CD14-positive monocyte (primary cell): ENCODE data around the gene BLNK. TPM values are rescaled to one million over a fixed set of nuclear protein-coding genes. Genes with fewer than 3 reads are reported as not detected.

ENCODE experiments used
- DNase-seq, 3 donors: peaks; one replicate each; pipeline ENCODE4 v3.0.0-alpha.2; 2011 to 2022
- H2AFZ ChIP-seq: 2 replicates; pipeline ENCODE4 v1.6.0; 2012; ENCODE audit warnings: mild to moderate bottlenecking, low read depth, low read length, inconsistent platforms; ENCODE audit not compliant: insufficient read depth, poor library complexity, severe bottlenecking
- H3K27ac ChIP-seq, 2 donors: 1 replicate in 1 of 2; 2 replicates in 1 of 2; pipeline ENCODE4 v1.5.1; 2012 to 2013; ENCODE audit warnings: low read length in 2 of 2, control low read depth in 1 of 2, inconsistent platforms in 1 of 2, low read depth in 1 of 2, mild to moderate bottlenecking in 1 of 2
- H3K27me3 ChIP-seq, 2 donors: one replicate each; pipeline versions ENCODE4 v1.6.0 to v1.6.1; 2011 to 2013; ENCODE audit warnings: low read length in 2 of 2; ENCODE audit not compliant: control insufficient read depth in 2 of 2, insufficient read depth in 2 of 2
- H3K36me3 ChIP-seq, 2 donors: replicated peaks in 1 of 2; 1 replicate in 1 of 2; 2 replicates in 1 of 2; pipeline versions ENCODE4 v1.5.1 to v1.6.1; 2012 to 2013; ENCODE audit warnings: low read length in 2 of 2, control low read depth in 1 of 2, inconsistent platforms in 1 of 2, mild to moderate bottlenecking in 1 of 2; ENCODE audit not compliant: insufficient read depth in 2 of 2, control insufficient read depth in 1 of 2
- H3K4me1 ChIP-seq, 2 donors: 1 replicate in 1 of 2; 2 replicates in 1 of 2; pipeline versions ENCODE4 v1.5.1 to v1.6.1; 2012 to 2013; ENCODE audit warnings: low read length in 2 of 2, control low read depth in 1 of 2, inconsistent platforms in 1 of 2, mild to moderate bottlenecking in 1 of 2, moderate library complexity in 1 of 2; ENCODE audit not compliant: insufficient read depth in 2 of 2, control insufficient read depth in 1 of 2
- H3K4me2 ChIP-seq: replicated peaks from 2 replicates; pipeline ENCODE3; 2012; ENCODE audit warnings: low read length, moderate library complexity, mild to moderate bottlenecking; ENCODE audit not compliant: poor library complexity, severe bottlenecking; ENCODE audit errors: extremely low read depth
- H3K4me3 ChIP-seq, 3 experiments: fragments of 200-600 bp in 1 of 3; sonication (generic) in 1 of 3; replicated peaks in 1 of 3; 1 replicate in 2 of 3; 2 replicates in 1 of 3; pipeline ENCODE4 v1.5.1; 2011 to 2013; ENCODE audit warnings: low read length in 3 of 3, mild to moderate bottlenecking in 3 of 3, control low read depth in 2 of 3, low read depth in 2 of 3, inconsistent platforms in 1 of 3, moderate library complexity in 1 of 3
- H3K79me2 ChIP-seq: 2 replicates; pipeline ENCODE4 v1.6.0; 2012; ENCODE audit warnings: mild to moderate bottlenecking, control low read depth, inconsistent platforms, low read length, moderate library complexity; ENCODE audit not compliant: insufficient read depth
- H3K9ac ChIP-seq: 2 replicates; pipeline ENCODE4 v1.6.0; 2017; ENCODE audit warnings: low read length, mild to moderate bottlenecking; ENCODE audit not compliant: insufficient read depth, poor library complexity, severe bottlenecking
- H3K9me3 ChIP-seq, 2 donors: replicated peaks in 1 of 2; 1 replicate in 1 of 2; 2 replicates in 1 of 2; pipeline versions ENCODE4 v1.5.1 to v1.6.1; 2012 to 2013; ENCODE audit warnings: low read length in 2 of 2, control low read depth in 1 of 2; ENCODE audit not compliant: control insufficient read depth in 1 of 2, insufficient read depth in 1 of 2
- H4K20me1 ChIP-seq: 2 replicates; pipeline ENCODE4 v1.6.0; 2012; ENCODE audit warnings: mild to moderate bottlenecking, low read length, control low read depth, moderate library complexity; ENCODE audit not compliant: insufficient read depth
- H3K27ac Mint-ChIP-seq, 7 donors: one replicate each; pipeline ENCODE4 v1.8.0; 2020; ENCODE audit warnings: mild to moderate bottlenecking in 7 of 7, mixed read lengths in 7 of 7, moderate library complexity in 6 of 7, inconsistent platforms in 2 of 7
- H3K27me3 Mint-ChIP-seq, 3 donors: one replicate each; pipeline ENCODE4 v1.8.0; 2021 to 2022; ENCODE audit warnings: low read depth in 3 of 3, mild to moderate bottlenecking in 3 of 3, mixed read lengths in 3 of 3, moderate library complexity in 3 of 3, inconsistent platforms in 1 of 3
- H3K36me3 Mint-ChIP-seq, 2 donors: one replicate each; pipeline ENCODE4 v1.8.0; 2020; ENCODE audit warnings: mixed read lengths in 2 of 2, inconsistent platforms in 1 of 2, mild to moderate bottlenecking in 1 of 2
- H3K4me1 Mint-ChIP-seq: one replicate; pipeline ENCODE4 v1.8.0; 2020; ENCODE audit warnings: mild to moderate bottlenecking, mixed read lengths
- H3K4me3 Mint-ChIP-seq, 2 donors: one replicate each; pipeline ENCODE4 v1.8.0; 2020; ENCODE audit warnings: mild to moderate bottlenecking in 2 of 2, mixed read lengths in 2 of 2, moderate library complexity in 1 of 2
- H3K9me3 Mint-ChIP-seq, 7 donors: one replicate each; pipeline ENCODE4 v1.8.0; 2020 to 2022; ENCODE audit warnings: mixed read lengths in 7 of 7, mild to moderate bottlenecking in 6 of 7, moderate library complexity in 6 of 7, inconsistent platforms in 2 of 7
- WGBS: methylation state at CpG from one replicate; pipeline ENCODE4 v1.1.5; 2013; ENCODE audit warnings: missing lambda C conversion rate; ENCODE audit not compliant: insufficient coverage; 5-methylcytosine and 5-hydroxymethylcytosine counted together
- intact Hi-C, 2 donors: fragments of 100-400 bp; cut with micrococcal nuclease; formaldehyde crosslinking; loops; one replicate each; pipeline versions ENCODE4 v1.15.0 to v1.15.1; 2023
- polyA plus RNA-seq, 3 donors: library from polyadenylated mRNA; depleted of rRNA in 1 of 3; unstranded in 2 of 3; stranded (reverse) in 1 of 3; fragments of 300-500 nt in 2 of 3; fragments of >200 nt in 1 of 3; fragmentation: Illumina TruSeq in 2 of 3; gene quantifications; 1 replicate in 2 of 3; 2 replicates in 1 of 3; pipeline ENCODE4 v1.2.3, GENCODE V29; 2012 to 2021
- TF ChIP-seq, protein P1 (sequence below): fragments of 200-600 bp; IDR thresholded peaks from one replicate; pipeline ENCODE4 v1.8.0; 2022; ENCODE audit warnings: antibody characterized with exemption, mild to moderate bottlenecking

BLNK gene
- polyA plus RNA-seq, 3 donors: 1.4 to 1.9 (median 1.5) TPM

DNA sequence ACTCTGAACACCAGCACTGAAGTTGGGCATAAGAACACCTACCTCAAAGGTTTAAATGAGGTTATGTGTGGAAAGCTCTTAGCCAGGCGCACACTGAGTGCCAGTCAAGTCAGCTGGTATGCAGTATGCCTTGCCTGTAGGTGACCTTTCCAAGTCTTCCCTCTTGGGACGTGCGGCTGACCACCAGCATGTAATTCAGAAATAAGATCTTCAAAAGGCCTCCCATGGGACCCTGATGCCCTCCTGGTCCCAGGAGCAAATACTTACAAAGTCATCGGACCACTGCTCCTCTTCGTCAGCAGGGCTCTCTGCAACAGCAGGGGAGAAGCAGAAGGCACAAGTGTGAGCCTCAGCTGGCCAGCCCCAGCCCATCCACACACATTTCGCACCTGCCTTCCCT is 40.8 kb downstream of the BLNK start:
- H3K9me3 ChIP-seq: no peaks in the 10 kb centered on the region
- no peaks in the 10 kb centered on the region for H4K20me1 ChIP-seq
- intact Hi-C loops: no loop called here
- no peaks in the 10 kb centered on the region for H3K79me2 ChIP-seq
- Mint-ChIP-seq H3K27ac (no peak overlapping the region), H3K27me3 (no peaks in the 10 kb centered on the region), H3K4me3 (no peak overlapping the region), H3K4me1 (peaks cover 7% of the 10 kb centered on the region), H3K9me3 (peaks cover 0 to 4% (median 0%) of the 10 kb centered on the region in 7 donors), H3K36me3 (no peaks in the 10 kb centered on the region)
- no peak overlapping the region for H3K9ac ChIP-seq
- no peaks in the 10 kb centered on the region for H3K36me3 ChIP-seq
- TF ChIP-seq, protein P1, sequence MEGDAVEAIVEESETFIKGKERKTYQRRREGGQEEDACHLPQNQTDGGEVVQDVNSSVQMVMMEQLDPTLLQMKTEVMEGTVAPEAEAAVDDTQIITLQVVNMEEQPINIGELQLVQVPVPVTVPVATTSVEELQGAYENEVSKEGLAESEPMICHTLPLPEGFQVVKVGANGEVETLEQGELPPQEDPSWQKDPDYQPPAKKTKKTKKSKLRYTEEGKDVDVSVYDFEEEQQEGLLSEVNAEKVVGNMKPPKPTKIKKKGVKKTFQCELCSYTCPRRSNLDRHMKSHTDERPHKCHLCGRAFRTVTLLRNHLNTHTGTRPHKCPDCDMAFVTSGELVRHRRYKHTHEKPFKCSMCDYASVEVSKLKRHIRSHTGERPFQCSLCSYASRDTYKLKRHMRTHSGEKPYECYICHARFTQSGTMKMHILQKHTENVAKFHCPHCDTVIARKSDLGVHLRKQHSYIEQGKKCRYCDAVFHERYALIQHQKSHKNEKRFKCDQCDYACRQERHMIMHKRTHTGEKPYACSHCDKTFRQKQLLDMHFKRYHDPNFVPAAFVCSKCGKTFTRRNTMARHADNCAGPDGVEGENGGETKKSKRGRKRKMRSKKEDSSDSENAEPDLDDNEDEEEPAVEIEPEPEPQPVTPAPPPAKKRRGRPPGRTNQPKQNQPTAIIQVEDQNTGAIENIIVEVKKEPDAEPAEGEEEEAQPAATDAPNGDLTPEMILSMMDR: no peak
- no peaks in the 10 kb centered on the region for H3K27me3 ChIP-seq
- H3K4me2 ChIP-seq: no peak overlapping the region
- DNase-seq: no peak
- 96% methylated on average over 4 of the region's 6 CpGs for WGBS
- H2AFZ ChIP-seq: no peak overlapping the region
- no peak overlapping the region for H3K27ac ChIP-seq
- peaks cover 7 to 8% of the 10 kb centered on the region in 2 donors for H3K4me1 ChIP-seq
- H3K4me3 ChIP-seq: no peak overlapping the region

DNA sequence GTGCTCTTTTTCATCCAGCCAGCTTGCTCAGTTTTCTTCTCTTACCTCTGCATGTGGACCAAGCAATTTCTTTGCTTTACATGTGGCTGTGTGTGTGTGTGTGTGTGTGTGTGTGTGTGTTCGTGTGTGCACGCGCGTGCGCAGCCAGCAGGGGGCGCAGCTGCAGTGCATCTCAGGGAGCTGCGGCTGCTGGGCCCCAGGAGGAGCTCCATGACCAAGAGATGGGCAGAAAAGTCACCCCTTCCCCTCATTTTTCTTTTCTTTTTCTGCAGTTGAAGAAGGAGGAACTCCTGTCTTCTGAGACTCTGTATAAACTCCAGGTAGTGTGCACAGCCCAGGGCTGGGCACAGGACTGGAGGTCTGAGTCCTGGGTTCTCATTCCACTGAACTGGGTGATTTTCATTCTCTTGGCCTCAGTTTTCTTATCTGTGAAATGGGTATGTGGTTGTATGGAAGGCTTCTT is 41.8 kb downstream of the BLNK start:
- no CpG with 5 or more reads among the region's 7 CpGs for WGBS
- no peaks in the 10 kb centered on the region for H3K36me3 Mint-ChIP-seq
- H3K4me2 ChIP-seq: no peak overlapping the region
- TF ChIP-seq, protein P1: peak; percentile 71
- H3K27me3 ChIP-seq: no peaks in the 10 kb centered on the region
- no peaks in the 10 kb centered on the region for H3K9me3 ChIP-seq
- H3K9me3 Mint-ChIP-seq: peaks cover 0 to 4% (median 0%) of the 10 kb centered on the region in 7 donors
- H3K27ac Mint-ChIP-seq: peak overlapping the region in 1 of 7 donors; percentile 30
- H3K36me3 ChIP-seq: no peaks in the 10 kb centered on the region
- no peak overlapping the region for H3K9ac ChIP-seq
- intact Hi-C loops: loop anchor here (2.0 kb wide), 1 partner anchor 63 kb away; no protein-coding TSS in a partner anchor
- no peak overlapping the region for H2AFZ ChIP-seq
- H3K4me1 Mint-ChIP-seq: no peaks in the 10 kb centered on the region
- H3K79me2 ChIP-seq: no peaks in the 10 kb centered on the region
- H3K27me3 Mint-ChIP-seq: no peaks in the 10 kb centered on the region
- DNase-seq: peak; percentile 55 to 77 (median 75)
- H4K20me1 ChIP-seq: no peaks in the 10 kb centered on the region
- H3K4me1 ChIP-seq: no peaks in the 10 kb centered on the region
- H3K4me3 ChIP-seq: no peak overlapping the region
- H3K4me3 Mint-ChIP-seq: no peak overlapping the region
- H3K27ac ChIP-seq: no peak overlapping the region
